ENCODE measurements around the gene PRKACG. TPM values are rescaled to one million over a fixed set of nuclear protein-coding genes. Genes with fewer than 3 reads are reported as not detected.

PRKACG gene
- total RNA-seq, 2 donors from 2014 or later, result not detected

- peaks cover 32% of the 10 kb centered on the region for H3K36me3 ChIP-seq
- no peaks in the 10 kb centered on the region for H3K27me3 ChIP-seq
- H3K9me3 ChIP-seq, result no peaks in the 10 kb centered on the region
- DNase-seq (ENCODE audit: low spot score), result no peak
- no peak for TF ChIP-seq CTCF (IDR thresholded peaks at IDR 0.05)
- no peak overlapping the region for H3K27ac ChIP-seq
- peaks cover 0 to 28% of the 10 kb centered on the region in 2 donors for H3K4me1 ChIP-seq
- no peak overlapping the region for H3K4me3 ChIP-seq
These were observed 35.2 kb upstream of the PRKACG start for GRCh38 chr9:69049094-69049493.

- H3K27ac ChIP-seq, result no peak overlapping the region
- no peaks in the 10 kb centered on the region for H3K27me3 ChIP-seq
- DNase-seq (ENCODE audit: low spot score), result no peak
- H3K9me3 ChIP-seq, result no peaks in the 10 kb centered on the region
- no peak overlapping the region for H3K4me3 ChIP-seq
- peaks cover 24% of the 10 kb centered on the region for H3K36me3 ChIP-seq
- H3K4me1 ChIP-seq, result peaks cover 0 to 31% of the 10 kb centered on the region in 2 donors
- no peak for TF ChIP-seq CTCF (IDR thresholded peaks at IDR 0.05)
These were observed 33.5 kb upstream of the PRKACG start for GRCh38 chr9:69047371-69047770.

- H3K27ac ChIP-seq, result no peak overlapping the region
- no peak for TF ChIP-seq CTCF (IDR thresholded peaks at IDR 0.05)
- peaks cover 24% of the 10 kb centered on the region for H3K36me3 ChIP-seq
- no peaks in the 10 kb centered on the region for H3K27me3 ChIP-seq
- no peaks in the 10 kb centered on the region for H3K9me3 ChIP-seq
- no peak overlapping the region for H3K4me3 ChIP-seq
- DNase-seq (ENCODE audit: low spot score), result no peak
- H3K4me1 ChIP-seq, result peaks cover 0 to 31% of the 10 kb centered on the region in 2 donors
These were observed 32.8 kb upstream of the PRKACG start for GRCh38 chr9:69046723-69047122.

- TF ChIP-seq CTCF (IDR thresholded peaks at IDR 0.05), result no peak
- H3K27ac ChIP-seq, result no peak overlapping the region
- H3K27me3 ChIP-seq, result no peaks in the 10 kb centered on the region
These were observed 31.9 kb upstream of the PRKACG start for GRCh38 chr9:69045821-69046220.

GRCh38 chr9:69044240-69045219 is 30.6 kb upstream of the PRKACG start:
- DNase-seq (ENCODE audit: low spot score), result no peak
- no peaks in the 10 kb centered on the region for H3K9me3 ChIP-seq
- H3K4me1 ChIP-seq, result peaks cover 0 to 31% of the 10 kb centered on the region in 2 donors
- H3K4me3 ChIP-seq, result no peak overlapping the region
- H3K36me3 ChIP-seq, result peaks cover 24% of the 10 kb centered on the region
- no peaks in the 10 kb centered on the region for H3K27me3 ChIP-seq
- TF ChIP-seq CTCF (IDR thresholded peaks at IDR 0.05), result no peak
- peak overlapping the region; percentile 25 to 56 for H3K27ac ChIP-seq

More at GRCh38 chr9:69045821-69046220, 31.9 kb upstream of the PRKACG start:
- Histone ChIP-seq H3K4me3 (no peak overlapping the region), H3K36me3 (peaks cover 24% of the 10 kb centered on the region), H3K4me1 (peaks cover 0 to 31% of the 10 kb centered on the region in 2 donors), H3K9me3 (no peaks in the 10 kb centered on the region)
- DNase-seq (ENCODE audit: low spot score), result no peak

All from right atrium auricular region (tissue), 2 donors.